ENCODE measurements around the gene KLK14. TPM values are rescaled to one million over a fixed set of nuclear protein-coding genes. Genes with fewer than 3 reads are reported as not detected.

Gene KLK14
- total RNA-seq, 2 experiments from 2014 or later: 0.84 TPM; not detected in 1

- no peak overlapping the region for H3K27ac ChIP-seq (ENCODE audit: low read depth, low read length, poor library complexity, severe bottlenecking)
- no peak overlapping the region for H3K4me3 ChIP-seq (ENCODE audit: low read depth, low read length, poor library complexity, severe bottlenecking)
- H3K4me1 ChIP-seq (ENCODE audit: insufficient read depth, low read length, poor library complexity, severe bottlenecking): no peaks in the 10 kb centered on the region
- no peak overlapping the region for H2AFZ ChIP-seq (ENCODE audit: low read length)
- H3K4me2 ChIP-seq (ENCODE audit: low read length): no peak overlapping the region
- H3K9me3 ChIP-seq (ENCODE audit: low read length): no peaks in the 10 kb centered on the region
- DNase-seq (ENCODE audit: low spot score): no peak
- intact Hi-C loops (cut with micrococcal nuclease; ENCODE audit: unreplicated experiment): no loop called here
- TF ChIP-seq CTCF (conservative IDR thresholded peaks at IDR 0.05; ENCODE audit: low read length) (no peak), EZH2phosphoT487 (IDR thresholded peaks at IDR 0.05; ENCODE audit: borderline replicate concordance, low read depth, low read length) (no peak)
- H4K20me1 ChIP-seq (ENCODE audit: insufficient read depth, low read length): no peaks in the 10 kb centered on the region
- no peaks in the 10 kb centered on the region for H3K79me2 ChIP-seq (ENCODE audit: insufficient read depth, low read depth, low read length)
- ChIA-PET CTCF (ENCODE audit: unreplicated experiment) (no interaction called here), POLR2A (no interaction called here)
- no peaks in the 10 kb centered on the region for H3K9me2 ChIP-seq (ENCODE audit: insufficient read depth, low read length)
- no TSS peak for BruUV-seq (replicated peaks)
- no peaks in the 10 kb centered on the region for H3K36me3 ChIP-seq (ENCODE audit: insufficient read depth, low read length)
These were observed 21.7 kb downstream of the KLK14 start for GRCh38 chr19:51060973-51061372.

- Histone ChIP-seq H3K4me1 (ENCODE audit: insufficient read depth, low read length, poor library complexity, severe bottlenecking) (no peaks in the 10 kb centered on the region), H3K36me3 (ENCODE audit: insufficient read depth, low read length) (no peaks in the 10 kb centered on the region), H3K4me2 (ENCODE audit: low read length) (no peak overlapping the region), H3K27ac (ENCODE audit: low read depth, low read length, poor library complexity, severe bottlenecking) (no peak overlapping the region), H3K4me3 (ENCODE audit: low read depth, low read length, poor library complexity, severe bottlenecking) (no peak overlapping the region), H4K20me1 (ENCODE audit: insufficient read depth, low read length) (no peaks in the 10 kb centered on the region), H3K9me3 (ENCODE audit: low read length) (no peaks in the 10 kb centered on the region), H2AFZ (ENCODE audit: low read length) (no peak overlapping the region), H3K79me2 (ENCODE audit: insufficient read depth, low read depth, low read length) (no peaks in the 10 kb centered on the region), H3K9me2 (ENCODE audit: insufficient read depth, low read length) (no peaks in the 10 kb centered on the region)
- no peak for DNase-seq (ENCODE audit: low spot score)
- ChIA-PET POLR2A (no interaction called here), CTCF (ENCODE audit: unreplicated experiment) (no interaction called here)
- BruUV-seq (replicated peaks): no TSS peak
- TF ChIP-seq EZH2phosphoT487 (IDR thresholded peaks at IDR 0.05; ENCODE audit: borderline replicate concordance, low read depth, low read length) (no peak), CTCF (conservative IDR thresholded peaks at IDR 0.05; ENCODE audit: low read length) (no peak)
- intact Hi-C loops (cut with micrococcal nuclease; ENCODE audit: unreplicated experiment): no loop called here
These were observed 22.4 kb downstream of the KLK14 start for GRCh38 chr19:51060336-51060735.

- intact Hi-C loops (cut with micrococcal nuclease; ENCODE audit: unreplicated experiment): no loop called here
- no peak overlapping the region for H3K4me2 ChIP-seq (ENCODE audit: low read length)
- H4K20me1 ChIP-seq (ENCODE audit: insufficient read depth, low read length): no peaks in the 10 kb centered on the region
- no peak overlapping the region for H3K27ac ChIP-seq (ENCODE audit: low read depth, low read length, poor library complexity, severe bottlenecking)
- DNase-seq (ENCODE audit: low spot score): no peak
- H3K79me2 ChIP-seq (ENCODE audit: insufficient read depth, low read depth, low read length): no peaks in the 10 kb centered on the region
- ChIA-PET POLR2A (no interaction called here), CTCF (ENCODE audit: unreplicated experiment) (no interaction called here)
- H3K4me1 ChIP-seq (ENCODE audit: insufficient read depth, low read length, poor library complexity, severe bottlenecking): no peaks in the 10 kb centered on the region
- H3K9me2 ChIP-seq (ENCODE audit: insufficient read depth, low read length): no peaks in the 10 kb centered on the region
- no peaks in the 10 kb centered on the region for H3K9me3 ChIP-seq (ENCODE audit: low read length)
- BruUV-seq (replicated peaks): no TSS peak
- H3K36me3 ChIP-seq (ENCODE audit: insufficient read depth, low read length): no peaks in the 10 kb centered on the region
- TF ChIP-seq CTCF (conservative IDR thresholded peaks at IDR 0.05; ENCODE audit: low read length) (no peak), EZH2phosphoT487 (IDR thresholded peaks at IDR 0.05; ENCODE audit: borderline replicate concordance, low read depth, low read length) (no peak)
- no peak overlapping the region for H3K4me3 ChIP-seq (ENCODE audit: low read depth, low read length, poor library complexity, severe bottlenecking)
- no peak overlapping the region for H2AFZ ChIP-seq (ENCODE audit: low read length)
These were observed 23.0 kb downstream of the KLK14 start for GRCh38 chr19:51059715-51060114.

Data from OCI-LY7 (cell line).